GM23248 (cell line): ENCODE results near the gene AK8.

Experiments used
- EZH2 ChIP-seq: fragments of 200-600 bp; sonication (generic); IDR thresholded peaks from 2 replicates; pipeline ENCODE4 v1.6.1; 2018; ENCODE audit warnings: antibody characterized with exemption, mild to moderate bottlenecking; ENCODE audit not compliant: insufficient read depth, poor library complexity, severe bottlenecking
- EZH2phosphoT487 ChIP-seq: fragments of 200-600 bp; sonication (generic); IDR thresholded peaks from 2 replicates; pipeline ENCODE4 v1.6.1; 2018; ENCODE audit warnings: antibody characterized with exemption, moderate library complexity, mild to moderate bottlenecking, low read depth; ENCODE audit not compliant: insufficient read depth

DNA sequence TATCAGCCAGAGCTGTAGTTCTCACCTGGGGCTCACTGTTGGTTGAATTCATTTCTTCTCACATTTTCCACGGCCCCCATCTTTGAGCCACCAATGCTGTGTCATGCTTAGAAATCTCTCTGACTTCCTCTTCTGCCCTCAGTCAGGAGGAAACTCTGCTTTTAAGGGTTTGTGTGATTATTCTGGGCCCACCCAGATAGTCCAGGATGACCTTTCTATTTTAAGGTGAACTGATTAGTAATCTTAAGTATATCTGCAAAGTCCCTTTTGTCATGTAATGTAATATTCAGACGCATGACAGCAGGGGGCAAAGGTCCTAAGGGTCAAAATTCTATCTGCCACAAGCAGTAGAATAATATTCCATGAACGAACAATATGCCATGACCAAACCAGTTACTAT is 88.4 kb downstream of the AK8 start:
- no peak for TF ChIP-seq EZH2phosphoT487
- TF ChIP-seq EZH2, result no peak
